Inflammatory macrophage (primary cell): Measurements from ENCODE around the gene GDPD5.
A peak's percentile ranks its signal among the peaks of the same experiment; 100 is the strongest.

Source experiments
- DNase-seq, 2 donors: peaks; one replicate each; pipeline ENCODE4 v3.0.0-alpha.2; 2020 to 2022

GDPD5 gene

GRCh38 chr11:75536786-75537641 is 11.3 kb upstream of the GDPD5 start:
- peak; percentile 54 to 68 for DNase-seq

- no peak for DNase-seq
Observed at GRCh38 chr11:75535071-75535470, 9.3 kb upstream of the GDPD5 start.

GRCh38 chr11:75534259-75535069 is 8.7 kb upstream of the GDPD5 start:
- no peak for DNase-seq

GRCh38 chr11:75533896-75534258 is 8.1 kb upstream of the GDPD5 start:
- DNase-seq: no peak

- peak; percentile 72 to 73 for DNase-seq
Observed at GRCh38 chr11:75532200-75533048, 6.7 kb upstream of the GDPD5 start.

- DNase-seq: no peak
Observed at GRCh38 chr11:75531325-75531724, 5.6 kb upstream of the GDPD5 start.

- DNase-seq: no peak
Observed at GRCh38 chr11:75530577-75530976, 4.8 kb upstream of the GDPD5 start.

GRCh38 chr11:75527938-75528735 is 2.4 kb upstream of the GDPD5 start:
- no peak for DNase-seq

GRCh38 chr11:75527130-75527529 is 1.4 kb upstream of the GDPD5 start:
- DNase-seq: no peak

- no peak for DNase-seq
Observed at GRCh38 chr11:75526192-75526541, 426 bp upstream of the GDPD5 start.

- DNase-seq: peak; percentile 27 to 66
Observed at GRCh38 chr11:75524665-75525432, 892 bp downstream of the GDPD5 start.

- no peak for DNase-seq
Observed at GRCh38 chr11:75523811-75524664, 1.7 kb downstream of the GDPD5 start.

- DNase-seq: no peak
Observed at GRCh38 chr11:75523189-75523588, 2.6 kb downstream of the GDPD5 start.

- no peak for DNase-seq
Observed at GRCh38 chr11:75522286-75523044, 3.3 kb downstream of the GDPD5 start.

- no peak for DNase-seq
Observed at GRCh38 chr11:75520688-75521087, 5.1 kb downstream of the GDPD5 start.

GRCh38 chr11:75518771-75519653 is 6.7 kb downstream of the GDPD5 start:
- DNase-seq: peak in 1 of 2 donors; percentile 9

GRCh38 chr11:75518204-75518549 is 7.6 kb downstream of the GDPD5 start:
- DNase-seq: no peak

- DNase-seq: no peak
Observed at GRCh38 chr11:75516886-75517285, 8.9 kb downstream of the GDPD5 start.

- DNase-seq: no peak
Observed at GRCh38 chr11:75516140-75516539, 9.6 kb downstream of the GDPD5 start.
